ENCODE data around the gene OSBPL3.

DNA sequence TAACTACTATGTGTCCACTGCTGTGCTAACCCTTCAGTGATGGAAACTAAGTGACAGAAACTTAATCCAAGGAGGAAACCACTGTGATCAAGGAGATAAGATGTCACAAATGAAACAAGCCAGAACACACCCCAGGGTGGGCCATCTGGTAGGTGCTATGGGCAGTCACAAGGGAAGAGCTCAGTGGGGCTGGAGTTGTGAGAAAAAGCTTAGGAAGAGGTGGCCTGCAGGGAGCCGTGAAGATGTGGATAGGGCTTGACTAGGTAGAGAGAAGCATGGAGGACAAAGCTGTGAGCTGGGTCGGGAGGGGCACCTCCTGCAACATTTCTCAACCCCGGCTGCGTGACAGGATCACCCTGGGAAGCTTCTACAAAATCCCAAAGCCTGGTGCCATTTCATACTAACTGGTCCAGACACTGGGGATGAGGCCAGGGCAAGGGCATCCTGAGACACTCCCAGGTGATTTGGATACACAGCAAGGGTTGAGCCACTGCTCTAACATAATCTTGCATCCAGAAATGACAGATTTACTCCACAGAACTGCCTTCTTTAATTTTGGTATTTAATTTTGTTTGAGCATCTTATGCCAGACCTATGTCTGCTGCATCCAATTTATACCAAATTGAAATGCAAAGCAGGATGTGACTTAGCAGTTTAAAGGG, 69.3 kb downstream of the OSBPL3 start:
- TF ChIP-seq, protein P1, sequence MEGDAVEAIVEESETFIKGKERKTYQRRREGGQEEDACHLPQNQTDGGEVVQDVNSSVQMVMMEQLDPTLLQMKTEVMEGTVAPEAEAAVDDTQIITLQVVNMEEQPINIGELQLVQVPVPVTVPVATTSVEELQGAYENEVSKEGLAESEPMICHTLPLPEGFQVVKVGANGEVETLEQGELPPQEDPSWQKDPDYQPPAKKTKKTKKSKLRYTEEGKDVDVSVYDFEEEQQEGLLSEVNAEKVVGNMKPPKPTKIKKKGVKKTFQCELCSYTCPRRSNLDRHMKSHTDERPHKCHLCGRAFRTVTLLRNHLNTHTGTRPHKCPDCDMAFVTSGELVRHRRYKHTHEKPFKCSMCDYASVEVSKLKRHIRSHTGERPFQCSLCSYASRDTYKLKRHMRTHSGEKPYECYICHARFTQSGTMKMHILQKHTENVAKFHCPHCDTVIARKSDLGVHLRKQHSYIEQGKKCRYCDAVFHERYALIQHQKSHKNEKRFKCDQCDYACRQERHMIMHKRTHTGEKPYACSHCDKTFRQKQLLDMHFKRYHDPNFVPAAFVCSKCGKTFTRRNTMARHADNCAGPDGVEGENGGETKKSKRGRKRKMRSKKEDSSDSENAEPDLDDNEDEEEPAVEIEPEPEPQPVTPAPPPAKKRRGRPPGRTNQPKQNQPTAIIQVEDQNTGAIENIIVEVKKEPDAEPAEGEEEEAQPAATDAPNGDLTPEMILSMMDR (IDR thresholded peaks at IDR 0.05 in 4 of 5, conservative IDR thresholded peaks at IDR 0.05 in 1 of 5): no peak
- TF ChIP-seq POLR2A (IDR thresholded peaks at IDR 0.05): no peak

Data from gastrocnemius medialis (tissue), 4 donors.